GM18526 (cell line): ENCODE data around the gene CEP192.

ENCODE experiments used
- POLR2A ChIP-seq: IDR thresholded peaks from 3 replicates; pipeline ENCODE4 v1.6.1; 2011; ENCODE audit not compliant: insufficient read length; ENCODE audit errors: extremely low read depth

Gene CEP192

GRCh38 chr18:13165636-13166423 is 174.7 kb downstream of the CEP192 start:
- no peak for TF ChIP-seq POLR2A

GRCh38 chr18:13173578-13174145 is 182.5 kb downstream of the CEP192 start:
- no peak for TF ChIP-seq POLR2A
